ENCODE measurements around the gene CA4.
A peak's percentile ranks its signal among the peaks of the same experiment; 100 is the strongest.

CA4 gene

GRCh38 chr17:60134396-60135150, 15.2 kb upstream of the CA4 start:
- no peak for DNase-seq

DNA sequence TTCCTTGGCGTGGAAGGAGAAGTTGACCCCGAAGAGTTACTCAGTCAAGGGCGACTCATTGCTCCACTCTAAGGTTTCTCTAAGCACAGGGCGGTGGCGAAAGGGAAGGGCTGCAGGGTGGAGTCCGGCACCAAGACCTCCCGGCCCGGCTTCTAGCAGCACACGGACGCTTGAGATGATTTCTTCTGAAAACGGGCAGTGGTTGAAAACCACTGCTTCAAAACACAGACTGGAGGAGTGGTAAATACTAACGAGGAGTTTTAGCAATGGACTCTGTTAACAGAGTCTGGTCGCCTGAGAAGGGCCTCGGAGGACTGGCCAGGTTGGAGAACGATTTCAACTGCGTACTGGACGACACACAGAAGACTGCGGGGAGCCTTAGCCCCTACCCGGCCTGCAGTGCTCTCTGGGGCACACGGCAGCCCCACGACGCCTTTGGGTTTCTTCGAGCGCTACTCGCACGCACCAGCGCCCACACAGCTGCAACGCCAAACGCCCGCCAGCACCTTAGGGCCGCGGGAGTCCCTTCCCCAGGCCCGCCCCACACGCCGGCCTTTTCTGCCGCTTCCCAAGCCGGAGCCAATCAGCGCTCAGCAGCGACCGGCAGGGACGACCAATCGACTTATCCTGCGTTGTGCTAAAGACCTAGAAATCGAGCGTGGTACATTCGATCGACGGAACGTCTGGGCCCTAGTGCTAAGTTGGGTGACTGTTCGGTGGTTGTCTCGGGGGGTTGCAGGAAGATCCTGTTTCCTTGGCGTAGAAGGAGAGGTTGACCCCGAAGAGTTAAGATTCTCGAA, 14.4 kb upstream of the CA4 start:
- peak; percentile 67 for DNase-seq

GRCh38 chr17:60135951-60136666, 13.7 kb upstream of the CA4 start:
- no peak for DNase-seq

DNA sequence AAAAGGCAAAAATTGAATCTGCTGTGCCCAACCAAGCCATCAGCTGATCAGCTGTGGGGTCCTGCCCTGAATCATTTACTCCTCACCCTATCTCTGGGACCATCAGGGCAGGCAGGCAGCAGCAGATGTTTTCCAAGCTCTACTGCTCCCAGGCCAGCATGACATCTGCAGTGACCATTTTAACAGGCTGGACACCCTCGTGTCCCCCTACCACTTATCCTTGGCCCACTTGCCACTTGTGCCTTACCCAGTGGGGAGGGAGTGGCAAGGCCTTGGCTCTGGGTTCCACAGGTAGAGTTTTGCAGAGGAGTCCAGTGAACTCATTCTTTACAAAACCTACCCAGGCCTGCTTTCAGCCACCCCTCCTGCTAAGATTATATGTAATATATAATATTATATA, 12.0 kb upstream of the CA4 start:
- DNase-seq, result no peak

DNA sequence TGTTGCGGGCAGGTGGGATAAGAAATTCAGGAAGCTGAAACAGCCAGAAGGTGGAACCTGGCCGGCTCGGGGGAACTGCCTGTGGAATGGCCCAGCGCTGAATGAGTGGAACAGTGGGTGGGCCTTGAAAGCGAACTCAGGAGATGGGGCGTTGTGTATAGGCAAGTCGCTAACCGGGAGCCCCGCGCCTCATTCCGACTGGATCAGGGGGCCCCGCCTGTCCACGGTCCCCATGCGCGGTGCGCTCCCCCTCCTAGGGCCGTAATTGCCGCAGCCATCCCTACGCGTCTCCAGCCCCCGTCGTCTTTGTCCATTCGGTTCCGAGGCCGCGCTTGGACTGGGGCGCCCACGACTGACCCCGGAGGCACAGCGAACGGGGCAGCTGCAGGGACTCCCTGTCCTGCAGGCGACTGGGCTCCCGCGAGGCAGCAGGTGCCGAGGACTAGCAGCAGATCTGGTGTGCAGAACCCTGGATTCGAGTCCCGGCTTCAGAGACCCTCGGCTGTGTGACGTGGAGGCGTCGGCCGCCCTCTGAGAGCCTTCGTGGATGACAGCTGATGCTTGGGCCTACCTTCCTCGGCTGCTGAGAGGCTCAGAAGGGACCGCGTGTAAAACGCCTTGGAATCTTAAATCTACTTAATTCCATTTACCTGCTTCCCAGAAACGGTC, 10.9 kb upstream of the CA4 start:
- no peak for DNase-seq

DNA sequence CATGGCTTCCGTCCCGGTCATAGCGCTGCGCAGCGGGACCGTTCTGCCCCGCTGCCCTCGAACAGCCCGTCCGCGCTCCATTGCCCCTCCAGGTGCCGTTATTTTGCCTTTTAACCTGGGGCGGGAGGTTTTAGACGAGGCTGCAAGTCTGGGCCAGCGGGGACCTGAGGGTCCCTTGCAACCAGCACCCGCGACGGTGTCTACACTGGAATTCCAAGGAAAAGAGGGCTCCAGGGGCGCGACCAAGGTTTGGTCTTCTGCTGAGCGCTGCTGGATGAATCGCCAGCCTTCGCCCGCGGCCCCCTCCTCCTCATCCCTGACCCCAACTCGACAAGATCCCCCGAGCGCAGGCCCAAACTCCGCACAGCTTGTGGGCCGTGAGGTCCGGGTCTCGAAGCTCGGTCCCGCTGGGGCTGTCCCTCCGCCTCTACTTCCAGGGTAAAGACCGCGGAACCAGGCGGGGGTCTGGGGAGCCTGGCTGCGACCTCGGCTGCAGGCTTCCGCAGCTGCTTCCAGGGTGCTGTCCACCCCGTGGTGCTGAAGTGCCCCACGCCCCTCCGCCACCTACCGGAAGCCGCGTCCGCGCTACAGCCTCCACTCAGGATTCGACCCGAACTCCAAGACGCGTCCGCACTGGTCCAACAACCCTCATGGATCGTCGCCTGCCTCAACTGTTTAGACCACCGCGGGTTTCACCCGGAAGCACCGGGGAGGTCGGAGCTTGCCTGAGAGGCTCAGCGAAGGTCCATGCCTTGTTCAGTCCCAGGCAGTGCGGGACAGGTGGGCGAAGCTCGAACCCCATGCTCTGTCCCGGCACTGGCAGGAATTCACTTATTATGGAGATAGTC, 10.1 kb upstream of the CA4 start:
- DNase-seq, result no peak

DNA sequence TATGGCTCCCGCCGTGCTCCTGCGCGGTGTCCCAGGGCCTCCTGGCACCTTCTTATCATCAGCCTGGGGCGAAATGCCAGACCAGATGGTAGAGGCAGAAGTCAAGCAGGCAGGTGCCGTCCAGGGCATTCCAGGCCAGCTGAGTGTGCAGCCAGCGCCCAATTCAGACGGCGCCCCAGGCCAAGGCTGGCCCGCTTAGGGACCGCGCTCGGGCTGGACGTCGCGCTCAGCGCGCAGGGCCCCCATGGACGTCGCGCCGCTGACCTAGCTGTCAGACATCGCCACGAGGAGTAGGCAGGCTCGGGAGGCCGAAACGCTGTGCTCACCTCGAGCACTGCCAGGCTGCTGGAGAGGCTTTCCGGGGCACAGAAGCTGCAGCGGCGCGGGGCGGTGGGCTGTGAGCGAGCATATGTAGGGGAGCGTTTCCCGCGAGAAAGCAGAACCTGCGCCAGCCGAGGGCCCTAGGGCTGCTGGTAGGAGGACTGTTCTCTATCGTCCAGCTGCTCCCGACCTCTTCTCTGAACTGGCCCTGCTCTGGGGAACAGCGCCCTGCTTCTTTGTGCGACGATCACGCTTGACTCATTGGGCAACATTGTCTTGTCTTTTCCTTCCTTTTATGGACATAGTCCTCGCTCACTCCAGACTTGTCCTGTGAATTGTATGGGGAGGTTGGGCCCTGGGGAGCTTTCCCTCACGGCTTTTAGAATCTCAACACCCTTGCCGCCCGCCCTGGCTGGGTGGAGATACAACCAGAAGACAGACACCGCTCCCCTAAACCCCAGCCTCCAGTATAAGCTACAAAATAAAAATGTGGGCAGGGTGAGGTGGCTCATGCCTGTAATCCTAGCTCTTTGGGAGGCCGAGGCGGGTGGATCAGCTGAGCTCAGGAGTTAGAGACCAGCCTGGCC, 8.4 kb upstream of the CA4 start:
- peak; percentile 73 for DNase-seq

DNA sequence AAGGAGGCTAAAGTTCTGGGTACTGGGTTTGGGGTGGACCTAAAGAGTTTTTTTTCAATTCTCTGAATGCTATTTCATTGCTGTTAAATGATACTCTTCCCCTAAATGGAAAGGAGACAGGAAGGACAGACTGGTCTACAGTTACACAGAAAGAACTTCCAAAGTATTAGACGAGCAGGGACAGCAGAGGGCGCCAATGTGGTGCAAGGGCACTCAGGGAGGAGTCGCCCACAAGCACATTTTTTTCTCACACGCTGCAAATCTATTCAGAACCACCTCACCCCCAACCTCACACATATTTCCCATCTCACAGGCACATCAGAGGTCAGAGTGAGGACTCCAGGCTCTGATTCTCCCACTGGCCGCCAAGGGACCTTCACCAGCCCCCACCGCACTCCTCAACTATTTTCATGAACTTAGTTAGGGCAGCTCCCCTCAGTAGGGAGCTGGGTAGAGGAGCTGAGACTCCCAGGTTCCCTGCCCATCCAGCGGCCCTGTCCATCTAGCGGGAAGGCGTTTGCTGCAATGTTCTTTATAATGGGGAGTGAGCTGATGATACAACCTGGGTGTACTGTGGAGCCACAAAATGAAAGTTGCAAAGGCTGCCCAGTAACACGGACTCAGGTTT, 6.8 kb upstream of the CA4 start:
- DNase-seq, result peak; percentile 93

DNA sequence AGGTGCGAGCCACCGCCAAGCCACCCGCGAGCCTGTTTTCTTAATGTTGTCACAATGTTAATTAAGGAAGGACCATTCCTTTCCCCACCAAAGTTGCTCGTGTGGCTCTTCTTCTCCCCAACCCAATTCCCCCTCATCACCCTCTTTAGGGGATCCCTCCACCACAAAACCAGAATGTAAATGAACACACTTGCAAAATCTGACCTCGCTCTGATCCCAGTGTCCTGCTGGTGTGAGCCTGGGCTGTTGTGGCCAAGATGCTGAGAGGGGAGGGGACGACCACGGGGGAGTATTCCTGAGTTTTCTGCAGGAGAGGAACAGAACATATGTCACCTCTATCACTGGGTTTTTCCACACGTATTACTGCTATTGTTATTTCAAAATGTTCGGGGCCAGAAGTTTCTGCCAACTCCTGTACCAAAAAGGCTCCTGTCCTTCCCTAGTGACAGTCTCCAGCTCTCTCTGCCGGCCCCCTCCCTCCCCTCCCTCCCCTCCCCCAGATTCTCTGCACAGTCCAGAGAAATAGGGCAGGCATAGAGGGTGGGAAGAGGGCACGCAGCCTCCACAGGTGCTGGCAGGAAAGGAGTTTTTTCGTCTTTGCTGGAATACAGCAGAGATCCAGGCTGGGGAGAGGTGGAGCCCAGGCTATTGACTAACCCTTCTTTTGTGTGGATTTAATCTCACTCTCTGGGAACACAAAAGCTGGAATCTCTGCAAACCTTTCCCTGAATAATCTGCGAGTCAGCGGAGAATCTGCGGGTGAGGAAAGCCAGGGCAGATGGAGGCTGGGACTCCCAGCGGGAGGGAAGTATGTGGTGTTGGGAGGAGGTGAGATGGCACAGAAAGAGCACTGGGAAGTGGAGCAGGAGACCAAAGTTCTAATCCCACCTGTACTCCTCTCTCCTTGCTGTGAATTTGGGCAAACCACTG, 4.5 kb upstream of the CA4 start:
- DNase-seq, result peak; percentile 11

- DNase-seq, result no peak
Observed at GRCh38 chr17:60146206-60146605, 3.6 kb upstream of the CA4 start.

DNA sequence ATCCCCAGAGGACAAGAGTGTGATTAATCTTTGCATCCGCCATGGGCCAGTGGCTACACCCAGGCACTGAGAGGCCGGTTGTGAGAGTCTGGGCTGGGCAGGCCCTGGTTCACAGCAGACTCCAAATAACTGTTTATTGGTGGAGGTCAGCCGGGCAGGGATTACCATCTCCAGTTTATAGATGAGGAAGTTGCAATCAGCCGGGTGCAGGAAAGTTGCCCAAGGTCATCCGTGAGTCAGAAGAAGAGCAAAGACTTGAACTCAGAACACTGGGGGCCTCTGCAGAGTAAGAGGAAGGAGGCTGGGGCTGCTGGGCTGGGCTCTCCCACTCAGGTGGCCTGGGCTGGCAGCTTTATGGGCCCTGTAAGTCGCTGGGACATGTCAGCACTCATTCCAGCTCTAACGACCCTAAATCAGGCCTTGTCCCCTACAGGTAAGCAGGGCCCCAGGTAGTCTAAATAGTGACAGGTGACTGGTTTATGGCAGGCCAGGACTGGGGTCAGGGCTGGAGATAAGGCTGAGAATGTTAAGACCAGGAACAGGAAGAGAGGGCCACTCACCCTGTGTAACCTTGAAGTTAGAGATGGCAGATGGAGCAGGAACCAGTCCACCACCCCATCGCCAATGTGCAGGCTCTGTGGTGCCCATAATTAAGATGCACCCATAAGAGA, 2.1 kb upstream of the CA4 start:
- no peak for DNase-seq

- no peak for DNase-seq
Observed at GRCh38 chr17:60148373-60148772, 1.4 kb upstream of the CA4 start.

- DNase-seq, result no peak
Observed at GRCh38 chr17:60151355-60151754, 1.6 kb downstream of the CA4 start.

GRCh38 chr17:60153606-60154390, 4.0 kb downstream of the CA4 start:
- no peak for DNase-seq

GRCh38 chr17:60154616-60155426, 5.0 kb downstream of the CA4 start:
- DNase-seq, result peak; percentile 56

DNA sequence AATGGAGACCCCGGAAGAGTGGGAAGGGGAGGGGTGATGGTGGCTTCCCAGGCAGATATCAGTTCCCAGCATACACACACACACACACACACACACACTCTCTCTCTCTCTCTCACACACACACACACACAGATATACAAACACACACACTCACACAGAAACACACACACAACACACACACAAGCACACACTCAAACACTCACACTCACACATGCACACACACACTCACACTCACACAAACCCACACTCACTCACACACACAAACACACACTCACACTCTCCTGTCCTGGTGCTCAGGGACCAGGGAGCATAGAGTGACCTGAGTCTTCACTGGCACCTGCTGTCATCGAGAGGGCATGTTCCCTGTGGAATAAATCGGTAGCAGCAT, 5.6 kb downstream of the CA4 start:
- DNase-seq, result no peak

- no peak for DNase-seq
Observed at GRCh38 chr17:60155815-60156214, 6.0 kb downstream of the CA4 start.

All from DMS 273 treated with DMSO at 0.1 percent for 48 hours (cell line).